H1 (cell line): Measurements from ENCODE around the gene SLC1A2. TPM values are rescaled to one million over a fixed set of nuclear protein-coding genes. Genes with fewer than 3 reads are reported as not detected.

Source experiments
- CTCF ChIA-PET: fragments of 300-600 bp; sonication (Branson Sonifier 250); formaldehyde crosslinking; loops from one replicate; lab custom pipeline; 2021; ENCODE audit not compliant: partially characterized antibody; lab: Charles Lee
- POLR2A ChIA-PET: fragments of 300-600 bp; sonication (Branson Sonifier 250); formaldehyde crosslinking; loops from one replicate; lab custom pipeline; 2021; ENCODE audit warnings: inconsistent platforms; ENCODE audit not compliant: partially characterized antibody; lab: Charles Lee
- DNase-seq, 2 experiments: peaks; one replicate each; pipeline versions ENCODE4 v3.0.0 to v3.0.0-alpha.2; 2010 to 2022; ENCODE audit warnings: low spot score in 2 of 2, low read depth in 1 of 2, mixed read lengths in 1 of 2
- FAIRE-seq: peaks from 2 replicates; lab custom pipeline; 2011; peaks lifted over from hg19 to GRCh38; lab: Jason Lieb, UNC
- H2AFZ ChIP-seq: 2 replicates; pipeline ENCODE4 v1.8.1; 2012; ENCODE audit warnings: low read length, inconsistent platforms
- H2AK5ac ChIP-seq: 2 replicates; pipeline ENCODE4 v1.6.1; 2013; ENCODE audit warnings: low read depth, low read length
- H2BK120ac ChIP-seq: replicated peaks from 2 replicates; pipeline ENCODE3; 2013; ENCODE audit warnings: low read depth, low read length, inconsistent platforms
- H2BK12ac ChIP-seq: 2 replicates; pipeline ENCODE4 v1.6.1; 2013; ENCODE audit warnings: low read depth, low read length
- H2BK15ac ChIP-seq: 2 replicates; pipeline ENCODE4 v1.6.1; 2013; ENCODE audit warnings: low read length
- H2BK20ac ChIP-seq: 2 replicates; pipeline ENCODE4 v1.6.1; 2013; ENCODE audit warnings: low read length
- H2BK5ac ChIP-seq: 2 replicates; pipeline ENCODE4 v1.6.1; 2013; ENCODE audit warnings: low read depth, low read length
- H3K14ac ChIP-seq: 2 replicates; pipeline ENCODE4 v1.6.1; 2013; ENCODE audit warnings: inconsistent platforms; ENCODE audit not compliant: insufficient read length
- H3K18ac ChIP-seq: 2 replicates; pipeline ENCODE4 v1.6.1; 2013; ENCODE audit warnings: low read length; ENCODE audit errors: extremely low read depth
- H3K23ac ChIP-seq: 2 replicates; pipeline ENCODE4 v1.6.1; 2013; ENCODE audit warnings: inconsistent platforms; ENCODE audit not compliant: insufficient read length
- H3K23me2 ChIP-seq: 2 replicates; pipeline ENCODE4 v1.6.1; 2013; ENCODE audit warnings: low read depth, low read length
- H3K27ac ChIP-seq: 2 replicates; pipeline ENCODE4 v1.6.1; 2011; ENCODE audit warnings: low read depth, low read length, inconsistent platforms
- H3K27me3 ChIP-seq, 4 experiments: replicated peaks in 1 of 4; 1 replicate in 1 of 4; 2 replicates in 3 of 4; pipeline versions ENCODE4 v1.6.1 to v1.8.1; 2011 to 2013; ENCODE audit warnings: low read length in 3 of 4, mild to moderate bottlenecking in 3 of 4, inconsistent platforms in 2 of 4, mixed read lengths in 2 of 4, moderate library complexity in 1 of 4; ENCODE audit not compliant: control insufficient read depth in 3 of 4, insufficient read depth in 3 of 4; ENCODE audit errors: extremely low read depth in 1 of 4
- H3K36me3 ChIP-seq, 4 experiments: 2 replicates each; pipeline versions ENCODE4 v1.6.1 to v1.8.1; 2011 to 2013; ENCODE audit warnings: mild to moderate bottlenecking in 4 of 4, low read length in 3 of 4, moderate library complexity in 2 of 4, control low read depth in 1 of 4, inconsistent platforms in 1 of 4; ENCODE audit not compliant: insufficient read depth in 4 of 4, control insufficient read depth in 2 of 4
- H3K4ac ChIP-seq: replicated peaks from 2 replicates; pipeline ENCODE3; 2013; ENCODE audit warnings: low read length, low read depth, mixed read lengths, inconsistent platforms; ENCODE audit not compliant: insufficient read length
- H3K4me1 ChIP-seq, 4 experiments: replicated peaks in 1 of 4; 1 replicate in 1 of 4; 2 replicates in 3 of 4; pipeline versions ENCODE4 v1.6.1 to v1.8.1; 2011 to 2013; ENCODE audit warnings: low read length in 3 of 4, inconsistent platforms in 2 of 4, mixed read lengths in 1 of 4; ENCODE audit not compliant: insufficient read depth in 4 of 4, control insufficient read depth in 3 of 4
- H3K4me2 ChIP-seq, 2 experiments: 2 replicates each; pipeline versions ENCODE4 v1.6.1 to v1.8.1; 2011 to 2013; ENCODE audit warnings: low read depth in 2 of 2, low read length in 2 of 2, control low read depth in 1 of 2, inconsistent platforms in 1 of 2, mild to moderate bottlenecking in 1 of 2; ENCODE audit not compliant: insufficient read depth in 1 of 2
- H3K4me3 ChIP-seq, 4 experiments: fragments of 200-600, 300-600 bp in 1 of 4; sonication (generic), shearing (Covaris generic), sonication (Bioruptor Twin) in 1 of 4; 2 replicates each; pipeline versions ENCODE4 v1.5.1 to v1.8.1; 2011 to 2016; ENCODE audit warnings: low read length in 4 of 4, low read depth in 3 of 4, control low read depth in 2 of 4, inconsistent platforms in 2 of 4, mild to moderate bottlenecking in 2 of 4, mixed read lengths in 1 of 4, moderate library complexity in 1 of 4; ENCODE audit not compliant: insufficient read depth in 2 of 4; ENCODE audit errors: extremely low read depth in 1 of 4
- H3K56ac ChIP-seq: replicated peaks from 2 replicates; pipeline ENCODE3; 2013; ENCODE audit warnings: low read depth, mild to moderate bottlenecking, mixed read lengths, low read length, inconsistent platforms; ENCODE audit not compliant: insufficient read length
- H3K79me1 ChIP-seq: 2 replicates; pipeline ENCODE4 v1.6.1; 2013; ENCODE audit warnings: low read depth, low read length, control low read depth
- H3K79me2 ChIP-seq, 2 experiments: 2 replicates each; pipeline versions ENCODE4 v1.6.1 to v1.8.1; 2012 to 2013; ENCODE audit warnings: low read length in 2 of 2, mild to moderate bottlenecking in 2 of 2, inconsistent platforms in 1 of 2; ENCODE audit not compliant: insufficient read depth in 2 of 2, control insufficient read depth in 1 of 2
- H3K9ac ChIP-seq, 4 experiments: replicated peaks in 1 of 4; 1 replicate in 1 of 4; 2 replicates in 3 of 4; pipeline versions ENCODE4 v1.6.1 to v1.8.1; 2011 to 2013; ENCODE audit warnings: low read depth in 3 of 4, low read length in 3 of 4, control low read depth in 2 of 4, mild to moderate bottlenecking in 2 of 4, moderate library complexity in 2 of 4, inconsistent platforms in 1 of 4; ENCODE audit errors: extremely low read depth in 1 of 4
- H3K9me3 ChIP-seq, 2 experiments: 2 replicates each; pipeline versions ENCODE4 v1.6.1 to v1.8.1; 2012 to 2013; ENCODE audit warnings: mild to moderate bottlenecking in 2 of 2, moderate library complexity in 2 of 2, control low read depth in 1 of 2, inconsistent platforms in 1 of 2, low read depth in 1 of 2, low read length in 1 of 2, mixed read lengths in 1 of 2; ENCODE audit not compliant: insufficient read depth in 2 of 2
- H4K20me1 ChIP-seq, 2 experiments: replicated peaks in 1 of 2; 2 replicates each; pipeline versions ENCODE3 to v1.8.1; 2011 to 2013; ENCODE audit warnings: inconsistent platforms in 2 of 2, low read length in 2 of 2, mild to moderate bottlenecking in 1 of 2; ENCODE audit not compliant: insufficient read depth in 2 of 2, control insufficient read depth in 1 of 2
- H4K5ac ChIP-seq: 2 replicates; pipeline ENCODE4 v1.6.1; 2013; ENCODE audit warnings: low read length, low read depth, mixed read lengths, inconsistent platforms; ENCODE audit not compliant: insufficient read length
- H4K8ac ChIP-seq: 2 replicates; pipeline ENCODE4 v1.8.0; 2013; ENCODE audit warnings: mild to moderate bottlenecking, moderate library complexity, low read length, inconsistent platforms; ENCODE audit not compliant: insufficient read depth; ENCODE audit errors: extremely low read depth
- H4K91ac ChIP-seq: replicated peaks from 2 replicates; pipeline ENCODE3; 2013; ENCODE audit warnings: low read length, mixed read lengths, inconsistent platforms; ENCODE audit not compliant: insufficient read length
- ATF2 ChIP-seq: IDR thresholded peaks from 2 replicates; pipeline ENCODE4 v1.6.1; 2012; ENCODE audit warnings: low read length, inconsistent platforms
- RXRA ChIP-seq: IDR thresholded peaks from 2 replicates; pipeline ENCODE4 v1.6.1; 2011; ENCODE audit warnings: low read depth, mild to moderate bottlenecking, low read length, moderate library complexity; ENCODE audit not compliant: insufficient read depth
- SP1 ChIP-seq: IDR thresholded peaks from 2 replicates; pipeline ENCODE4 v1.6.1; 2011; ENCODE audit warnings: low read depth, low read length
- WGBS, 2 experiments: shearing (Covaris generic) in 1 of 2; methylation state at CpG; one replicate each; pipeline versions ENCODE4 v1.1.6 to v1.1.7; 2013 to 2015; ENCODE audit warnings: low lambda C conversion rate in 2 of 2, mixed read lengths in 2 of 2, inconsistent platforms in 1 of 2, low coverage in 1 of 2, missing lambda C conversion rate in 1 of 2; ENCODE audit not compliant: insufficient replicate concordance in 2 of 2, insufficient coverage in 1 of 2, insufficient read length in 1 of 2; ENCODE audit errors: extremely low coverage in 1 of 2, missing lambda C conversion rate in 1 of 2; 5-methylcytosine and 5-hydroxymethylcytosine counted together
- polyA plus RNA-seq, 7 experiments: library from polyadenylated mRNA; depleted of rRNA in 3 of 7; stranded (reverse) in 5 of 7; unstranded in 2 of 7; fragments of >200 nt in 5 of 7; fragments of 200-250 nt in 2 of 7; gene quantifications; 1 replicate in 5 of 7; 2 replicates in 1 of 7; 4 replicates in 1 of 7; pipeline versions ENCODE4 v1.2.1 to v1.2.3, GENCODE V29; 2011 to 2013; ENCODE audit warnings: missing spikeins in 2 of 7, mixed read lengths in 2 of 7
- total RNA-seq: library from RNA; stranded (reverse); fragmentation: NEBNext Ultra II Directional; extraction: Animal tissue kit (Norgen Biotek cat#: 25700); gene quantifications from 2 replicates; pipeline ENCODE4 v1.2.1, GENCODE V29; 2021

Gene SLC1A2
- total and polyA plus RNA-seq, 2 of the 8 experiments (the other 6 are each of a cell fraction or from before 2014, with no cell fraction given), result 0.57 to 1.2 TPM

GRCh38 chr11:35242412-35243242 is 176.7 kb downstream of the SLC1A2 start:
- H2AFZ ChIP-seq, result no peak overlapping the region
- H2BK20ac ChIP-seq, result no peak overlapping the region
- no peak overlapping the region for H3K56ac ChIP-seq
- WGBS, 2 experiments, result 95% methylated on average over 3 of the region's 3 CpGs; no CpG with 5 or more reads in 1 of the 2 experiments
- H3K79me2 ChIP-seq, result no peaks in the 10 kb centered on the region
- no peaks in the 10 kb centered on the region; a peak in 2 of 7 replicates for H3K27me3 ChIP-seq
- H3K18ac ChIP-seq, result no peak overlapping the region
- H4K5ac ChIP-seq, result no peak overlapping the region
- POLR2A ChIA-PET, result no interaction called here
- no peak overlapping the region for H2BK120ac ChIP-seq
- DNase-seq (no peak), FAIRE-seq (no peak)
- H3K79me1 ChIP-seq, result no peaks in the 10 kb centered on the region
- H3K4me2 ChIP-seq, result no peak overlapping the region
- no peaks in the 10 kb centered on the region for H3K36me3 ChIP-seq
- TF ChIP-seq RXRA, result no peak
- TF ChIP-seq ATF2, result no peak
- TF ChIP-seq SP1, result no peak
- H3K14ac ChIP-seq, result no peak overlapping the region
- no peaks in the 10 kb centered on the region for H3K23me2 ChIP-seq
- no peak overlapping the region for H3K4ac ChIP-seq
- H3K9ac ChIP-seq, result no peak overlapping the region
- H2AK5ac ChIP-seq, result no peak overlapping the region
- H4K8ac ChIP-seq, result no peak overlapping the region
- no peak overlapping the region for H3K23ac ChIP-seq
- CTCF ChIA-PET, result interaction anchor here (0.6 to 1.6 kb wide), 2 partner anchors 91 to 149 kb away, joined by 3 to 4 read pairs; no protein-coding TSS in a partner anchor
- no peaks in the 10 kb centered on the region for H3K9me3 ChIP-seq
- peaks cover 0 to 2% (median 2%) of the 10 kb centered on the region in 4 experiments; a peak in 4 of 7 replicates for H3K4me1 ChIP-seq
- H2BK5ac ChIP-seq, result no peak overlapping the region
- no peak overlapping the region for H2BK15ac ChIP-seq
- no peak overlapping the region for H3K27ac ChIP-seq
- H4K91ac ChIP-seq, result no peak overlapping the region
- no peaks in the 10 kb centered on the region for H4K20me1 ChIP-seq
- no peak overlapping the region for H3K4me3 ChIP-seq
- H2BK12ac ChIP-seq, result no peak overlapping the region
